Measurements from ENCODE around the gene SMIM29.
A peak's percentile ranks its signal among the peaks of the same experiment; 100 is the strongest.
"Not testable (repeated sequence)": the region's sequence is repeated elsewhere in the genome, so short reads cannot be mapped to it uniquely, and the experiment has no call there.

The SMIM29 gene

GRCh38 chr6:34267746-34268145 lies 18.9 kb upstream of the SMIM29 start:
- DNase-seq, result no peak

DNA sequence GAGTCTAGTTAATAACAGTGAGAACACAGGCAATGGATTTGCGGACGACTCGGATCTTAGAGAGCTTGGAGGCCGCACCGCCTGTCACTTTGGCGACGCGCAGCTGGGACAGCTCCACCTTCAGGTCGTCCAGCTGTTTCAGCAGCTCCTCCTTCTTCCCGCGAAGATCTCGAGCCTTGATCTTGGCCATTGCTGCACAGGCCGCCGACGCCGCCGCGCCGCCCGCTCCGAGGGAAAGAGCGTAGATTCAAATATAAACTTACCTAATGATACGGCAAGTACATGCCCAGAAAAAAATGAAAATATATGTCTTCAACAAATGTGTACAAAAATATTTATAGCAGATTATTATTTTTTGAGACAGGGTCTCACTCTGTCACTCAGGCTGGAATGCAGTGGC lies 14.7 kb upstream of the SMIM29 start:
- not testable (repeated sequence) for DNase-seq

- no peak for DNase-seq
These were observed 11.9 kb upstream of the SMIM29 start for GRCh38 chr6:34260576-34261267.

GRCh38 chr6:34259529-34260069 lies 10.8 kb upstream of the SMIM29 start:
- no peak for DNase-seq

DNA sequence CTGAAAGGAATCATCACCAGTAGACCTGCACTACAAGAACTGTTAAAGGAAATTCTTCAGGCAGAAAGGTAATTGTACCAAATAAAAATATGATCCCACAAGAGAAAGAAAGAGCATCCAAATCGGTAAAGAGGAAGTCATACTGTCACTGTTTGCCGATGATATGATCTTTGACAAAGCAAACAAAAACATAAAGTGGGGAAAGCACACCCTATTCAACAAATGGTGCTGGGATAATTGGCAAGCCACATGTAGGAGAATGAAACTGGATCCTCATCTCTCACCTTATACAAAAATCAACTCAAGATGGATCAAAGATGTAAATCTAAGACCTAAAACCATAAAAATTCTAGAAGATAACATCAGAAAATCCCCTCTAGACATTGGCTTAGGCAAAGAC lies 3.6 kb upstream of the SMIM29 start:
- not testable (repeated sequence) for DNase-seq

- no peak for DNase-seq
These were observed 859 bp upstream of the SMIM29 start for GRCh38 chr6:34249469-34250261.

DNA sequence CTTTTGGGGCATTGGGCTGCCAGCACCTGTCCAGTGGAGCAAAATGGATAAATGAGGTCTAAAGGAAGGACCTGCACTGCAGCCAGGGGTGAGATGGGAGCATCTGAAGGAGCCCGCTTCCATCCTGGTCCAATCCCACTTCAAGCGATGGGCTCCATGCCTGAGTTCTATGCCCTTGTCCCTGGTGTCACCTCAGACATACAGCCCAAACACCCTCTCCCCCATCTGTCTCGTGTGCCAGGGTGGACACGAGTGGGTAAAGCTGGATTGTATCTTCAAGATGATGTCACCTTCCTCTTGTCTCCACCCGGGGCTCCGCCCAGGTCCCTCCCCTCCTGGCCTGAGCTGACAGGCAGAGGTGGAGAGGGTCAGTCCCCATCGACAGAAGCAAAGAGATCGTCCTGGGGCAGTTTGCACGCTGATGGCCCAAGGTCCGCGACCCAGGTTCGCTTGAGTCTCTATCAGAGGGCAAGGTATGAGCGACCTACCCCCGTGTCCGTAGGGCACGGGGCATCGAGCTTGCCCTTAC lies 544 bp downstream of the SMIM29 start:
- peak; percentile 21 for DNase-seq

- no peak for DNase-seq
These were observed 1.2 kb downstream of the SMIM29 start for GRCh38 chr6:34247481-34248197.

- peak; percentile 29 for DNase-seq
These were observed 2.0 kb downstream of the SMIM29 start for GRCh38 chr6:34246563-34247391.

DNA sequence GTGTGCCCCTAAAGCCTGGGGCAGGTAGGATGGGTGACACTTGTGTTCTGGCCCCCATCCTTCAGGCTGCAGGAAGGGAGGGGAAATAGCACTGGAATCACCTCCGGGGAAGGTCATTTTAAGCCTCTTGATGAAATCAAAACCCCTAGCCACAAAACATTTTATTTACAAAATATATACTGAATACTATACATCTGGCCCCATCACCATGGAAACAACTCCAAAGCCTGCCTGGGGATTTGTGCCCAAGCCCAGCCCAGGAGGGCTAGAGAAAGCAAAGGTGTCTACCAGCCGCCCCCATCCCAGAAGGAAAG lies 2.6 kb downstream of the SMIM29 start:
- DNase-seq, result no peak

DNA sequence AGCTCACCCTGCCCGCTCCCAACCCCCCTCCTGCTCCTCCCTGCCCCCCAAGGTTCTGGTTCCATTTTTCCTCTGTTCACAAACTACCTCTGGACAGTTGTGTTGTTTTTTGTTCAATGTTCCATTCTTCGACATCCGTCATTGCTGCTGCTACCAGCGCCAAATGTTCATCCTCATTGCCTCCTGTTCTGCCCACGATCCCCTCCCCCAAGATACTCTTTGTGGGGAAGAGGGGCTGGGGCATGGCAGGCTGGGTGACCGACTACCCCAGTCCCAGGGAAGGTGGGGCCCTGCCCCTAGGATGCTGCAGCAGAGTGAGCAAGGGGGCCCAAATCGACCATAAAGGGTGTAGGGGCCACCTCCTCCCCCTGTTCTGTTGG lies 3.1 kb downstream of the SMIM29 start:
- DNase-seq, result not testable (repeated sequence)

DNA sequence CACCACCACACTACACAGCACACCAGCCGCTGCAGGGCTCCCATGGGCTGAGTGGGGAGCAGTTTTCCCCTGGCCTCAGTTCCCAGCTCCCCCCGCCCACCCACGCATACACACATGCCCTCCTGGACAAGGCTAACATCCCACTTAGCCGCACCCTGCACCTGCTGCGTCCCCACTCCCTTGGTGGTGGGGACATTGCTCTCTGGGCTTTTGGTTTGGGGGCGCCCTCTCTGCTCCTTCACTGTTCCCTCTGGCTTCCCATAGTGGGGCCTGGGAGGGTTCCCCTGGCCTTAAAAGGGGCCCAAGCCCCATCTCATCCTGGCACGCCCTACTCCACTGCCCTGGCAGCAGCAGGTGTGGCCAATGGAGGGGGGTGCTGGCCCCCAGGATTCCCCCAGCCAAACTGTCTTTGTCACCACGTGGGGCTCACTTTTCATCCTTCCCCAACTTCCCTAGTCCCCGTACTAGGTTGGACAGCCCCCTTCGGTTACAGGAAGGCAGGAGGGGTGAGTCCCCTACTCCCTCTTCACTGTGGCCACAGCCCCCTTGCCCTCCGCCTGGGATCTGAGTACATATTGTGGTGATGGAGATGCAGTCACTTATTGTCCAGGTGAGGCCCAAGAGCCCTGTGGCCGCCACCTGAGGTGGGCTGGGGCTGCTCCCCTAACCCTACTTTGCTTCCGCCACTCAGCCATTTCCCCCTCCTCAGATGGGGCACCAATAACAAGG lies 3.6 kb downstream of the SMIM29 start:
- not testable (repeated sequence) for DNase-seq

DNA sequence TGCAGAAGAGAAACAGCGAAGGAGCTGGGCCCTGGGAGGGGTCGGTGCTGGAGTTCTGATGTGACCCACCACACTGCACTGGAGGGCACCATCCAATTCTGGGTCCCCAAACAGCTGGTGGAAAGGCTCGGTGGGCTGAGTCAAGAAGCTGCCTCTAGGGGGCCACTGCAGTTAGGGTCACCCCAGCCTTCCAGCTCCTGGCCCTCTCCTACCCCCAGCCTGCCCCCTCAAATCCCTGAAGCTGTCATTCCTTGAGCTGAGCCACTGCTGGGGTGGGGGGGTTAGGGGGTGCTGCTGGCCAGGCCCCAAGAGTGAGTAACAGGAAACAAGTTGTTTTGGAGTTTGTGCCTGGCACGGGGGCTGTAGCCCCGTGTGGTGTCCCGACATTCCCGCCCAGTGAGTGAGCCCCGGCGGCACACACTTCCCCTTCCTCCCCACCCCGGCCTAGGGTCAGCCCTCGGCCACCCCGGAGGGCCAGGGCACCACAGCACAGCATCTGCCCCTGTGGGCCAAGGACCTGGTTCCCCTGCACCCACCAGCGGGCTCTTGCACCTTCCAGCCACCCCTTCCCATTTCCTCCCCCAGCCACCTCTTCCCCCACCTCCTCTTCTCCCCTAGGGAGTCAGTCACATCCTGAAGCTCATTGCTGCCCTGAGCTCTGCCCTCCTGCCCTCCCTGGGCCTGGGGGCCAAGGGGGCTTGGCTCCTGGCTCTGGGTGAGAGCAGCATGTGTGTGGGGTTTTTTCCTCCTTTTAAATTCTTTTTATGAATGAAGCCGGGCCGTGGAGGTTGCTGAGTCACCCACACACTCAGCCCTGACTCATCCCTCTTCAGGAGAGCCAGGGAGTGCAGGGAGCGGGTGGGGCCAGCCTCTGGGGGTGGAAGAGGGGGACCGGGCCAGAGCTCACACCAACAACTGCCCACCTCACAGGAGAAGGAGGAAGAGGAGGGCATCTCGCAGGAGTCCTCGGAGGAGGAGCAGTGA lies 4.6 kb downstream of the SMIM29 start:
- no peak for DNase-seq

GRCh38 chr6:34243131-34243771 lies 5.6 kb downstream of the SMIM29 start:
- no peak for DNase-seq

DNA sequence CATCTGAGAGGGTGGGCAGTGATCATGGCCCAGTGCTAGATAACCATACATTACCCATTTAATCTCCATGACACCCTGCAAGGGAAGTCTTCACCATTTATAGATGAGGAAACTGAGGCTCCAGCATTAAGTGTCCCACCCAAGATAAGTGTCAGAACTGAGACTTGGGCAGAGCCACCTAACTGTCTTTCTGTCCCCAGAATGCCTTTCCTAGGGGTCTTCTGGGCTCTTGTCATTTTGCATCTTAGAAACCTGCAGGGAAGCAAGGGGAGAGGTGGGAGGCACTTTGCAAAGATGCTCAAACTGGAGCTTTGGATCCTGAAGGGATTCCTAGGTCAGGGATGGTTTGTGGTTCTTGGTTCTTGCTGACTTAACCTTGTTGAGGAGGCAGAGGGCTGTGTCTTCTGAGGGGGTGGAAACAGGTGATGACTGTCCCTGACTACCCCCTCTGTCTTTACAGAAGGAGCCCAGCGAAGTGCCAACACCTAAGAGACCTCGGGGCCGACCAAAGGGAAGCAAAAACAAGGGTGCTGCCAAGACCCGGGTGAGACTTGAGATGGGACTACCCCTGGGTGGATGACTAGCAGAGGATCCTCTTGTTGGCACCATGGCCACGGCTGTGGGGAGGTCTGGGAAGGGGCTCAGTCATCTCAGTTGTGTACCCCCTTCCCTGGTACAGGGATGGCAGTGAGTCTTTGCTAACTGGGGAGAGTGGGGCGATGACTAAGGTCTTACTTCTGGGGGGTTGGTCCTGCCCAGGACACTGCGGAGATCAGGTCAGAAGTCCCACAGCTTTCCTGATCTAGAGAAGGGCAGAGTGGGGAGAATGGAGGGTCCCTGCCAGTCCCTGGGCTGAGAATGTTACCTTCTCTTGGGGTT lies 6.3 kb downstream of the SMIM29 start:
- no peak for DNase-seq

- no peak for DNase-seq
These were observed 7.2 kb downstream of the SMIM29 start for GRCh38 chr6:34241351-34242215.

DNA sequence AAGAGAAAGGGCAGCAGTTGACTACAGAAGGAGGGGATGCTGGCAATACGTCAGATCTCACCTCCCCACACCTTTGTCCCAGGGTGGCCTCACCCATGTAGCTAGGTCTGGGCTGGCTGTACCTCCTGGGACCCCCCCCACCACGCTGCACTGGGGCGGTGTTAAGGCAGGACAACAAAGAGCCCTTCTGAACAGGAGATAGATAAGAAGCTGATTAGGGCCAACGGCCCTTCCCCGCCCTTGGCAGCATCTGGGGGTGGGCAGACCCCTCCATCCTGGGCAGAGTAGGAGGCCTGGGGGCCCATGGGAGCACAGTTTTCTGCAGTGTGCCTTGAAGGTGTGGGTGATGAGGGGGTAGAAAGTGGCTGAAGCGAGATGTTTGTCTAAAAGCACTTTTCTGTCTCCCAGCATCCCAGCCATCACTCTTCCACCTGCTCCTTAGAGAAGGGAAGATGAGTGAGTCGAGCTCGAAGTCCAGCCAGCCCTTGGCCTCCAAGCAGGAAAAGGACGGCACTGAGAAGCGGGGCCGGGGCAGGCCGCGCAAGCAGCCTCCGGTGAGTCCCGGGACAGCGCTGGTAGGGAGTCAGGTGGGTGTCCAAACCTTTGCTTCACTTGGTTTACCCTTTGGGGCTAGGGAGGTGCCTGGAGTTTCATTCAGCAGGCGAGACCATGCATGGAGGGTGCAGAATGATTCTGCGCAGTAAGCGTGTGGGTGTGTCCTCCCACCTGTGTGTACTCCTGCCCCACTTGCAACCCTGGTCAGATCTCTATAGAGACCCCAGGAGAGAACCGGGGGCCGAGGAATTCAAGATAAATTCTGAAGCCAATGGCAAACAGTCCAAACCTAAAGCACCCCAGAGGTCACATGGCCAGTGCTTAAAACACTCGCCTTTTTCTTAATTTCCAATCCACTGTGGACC lies 8.2 kb downstream of the SMIM29 start:
- no peak for DNase-seq

Measured in effector CD8-positive, alpha-beta T cell (primary cell).